Measurements from ENCODE around the gene PSMD3. TPM values are rescaled to one million over a fixed set of nuclear protein-coding genes. Genes with fewer than 3 reads are reported as not detected.
A peak's percentile ranks its signal among the peaks of the same experiment; 100 is the strongest.

Gene PSMD3
- total and polyA plus RNA-seq, 2 of the 4 experiments (the other 2 are of a cell fraction): 123 to 155 TPM

DNA sequence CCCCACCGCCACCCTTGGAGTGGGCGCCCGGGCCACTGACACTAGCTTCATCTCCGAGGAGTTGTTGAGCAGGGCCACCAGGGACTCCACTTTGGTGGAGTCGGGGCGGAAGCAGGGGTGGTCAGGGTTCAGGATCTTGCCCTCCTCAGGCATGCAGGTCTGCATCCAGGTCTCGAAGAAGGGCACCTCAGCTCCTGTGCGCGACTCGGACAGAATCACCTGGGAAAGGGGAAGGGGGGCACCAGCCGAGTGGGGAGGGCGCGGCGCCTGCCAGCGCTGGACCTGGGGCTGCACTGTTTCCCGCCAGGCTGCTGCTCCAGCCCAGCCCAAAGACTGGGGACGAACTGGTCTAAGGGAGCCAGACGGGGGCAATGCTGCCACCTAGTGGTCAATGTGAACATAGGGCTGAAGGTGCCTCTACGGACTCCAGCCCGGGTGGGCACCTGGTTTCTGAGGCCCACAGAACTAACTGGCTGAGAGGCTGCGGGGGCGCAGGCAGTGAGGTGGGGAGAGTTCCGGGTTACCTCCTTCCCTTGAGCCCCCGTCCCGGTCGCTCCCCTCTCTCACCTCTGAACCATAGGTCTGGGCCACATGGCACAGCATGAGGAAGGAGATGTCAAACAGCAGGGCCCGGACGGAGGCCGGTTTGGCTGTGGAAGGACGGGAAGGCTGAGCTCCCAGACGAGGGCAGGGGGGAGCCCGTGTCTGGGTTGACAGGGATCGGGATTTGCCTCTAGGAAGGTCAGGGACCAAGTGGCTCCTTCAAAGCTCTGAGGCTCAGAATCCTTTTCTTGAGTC lies 46.4 kb downstream of the PSMD3 start:
- in situ Hi-C loops (cut with MboI; ENCODE audit: low sequenced_read_pairs) (loop anchor here (10.0 kb wide), 1 partner anchor 258 kb away; the partner anchor contains the start of gene CDC6), intact Hi-C loops (cut with micrococcal nuclease) (loop anchor here (1.0 kb wide), 1 partner anchor 14 kb away; no protein-coding TSS in a partner anchor), dilution Hi-C loops (cut with HindIII; ENCODE audit: low sequenced_read_pairs, unreplicated experiment) (no loop called here)
- Histone ChIP-seq H3K4me1 (ENCODE audit: control insufficient read depth, insufficient read depth, low read length) (peaks cover 9% of the 10 kb centered on the region; the same call in 1 of the 2 replicates), H3K14ac (replicated peaks; ENCODE audit: low read depth, low read length) (no peak overlapping the region), H2BK120ac (ENCODE audit: low read depth, low read length) (peak overlapping the region; percentile 41; the same call in 1 of the 2 replicates), H3K27ac (ENCODE audit: insufficient read depth, low read length) (no peak overlapping the region), H2AK9ac (replicated peaks; ENCODE audit: low read depth, low read length, poor library complexity) (peak overlapping the region; percentile 81), H4K20me1 (ENCODE audit: insufficient read depth, low read length) (no peaks in the 10 kb centered on the region), H4K5ac (ENCODE audit: low read depth, low read length) (no peak overlapping the region), H3K18ac (ENCODE audit: low read depth, low read length) (no peak overlapping the region), H3K27me3 (ENCODE audit: control insufficient read depth, insufficient read depth, low read length) (no peaks in the 10 kb centered on the region), H3K9me3 (ENCODE audit: control insufficient read depth, insufficient read depth, low read length) (no peaks in the 10 kb centered on the region), H3K9me1 (ENCODE audit: insufficient read depth, low read length) (peaks cover 2% of the 10 kb centered on the region; the same call in 1 of the 2 replicates), H4K8ac (ENCODE audit: low read depth in 2 of 2, low read length in 2 of 2) (no peak overlapping the region; a peak in 1 of 4 replicates), H4K91ac (ENCODE audit: insufficient read depth, low read depth, low read length) (no peak overlapping the region), H3K4ac (ENCODE audit: low read depth, low read length) (peak overlapping the region; percentile 54; the same call in 1 of the 2 replicates), H3K4me3 (ENCODE audit: insufficient read depth, low read depth, low read length) (no peak overlapping the region), H3K23ac (ENCODE audit: low read depth, low read length) (no peak overlapping the region), H2AK5ac (ENCODE audit: low read depth, low read length) (peak overlapping the region; percentile 64), H2BK20ac (ENCODE audit: low read depth, low read length) (no peak overlapping the region), H3K36me3 (ENCODE audit: control insufficient read depth, insufficient read depth, low read length) (peaks cover 52% of the 10 kb centered on the region), H2BK15ac (ENCODE audit: low read depth, low read length) (no peak overlapping the region), H2BK5ac (ENCODE audit: low read depth, low read length, poor library complexity, severe bottlenecking) (no peak overlapping the region), H3K79me1 (ENCODE audit: low read depth in 1 of 2, low read length in 2 of 2) (no peaks in the 10 kb centered on the region), H3K9ac (ENCODE audit: low read depth, low read length) (no peak overlapping the region), H2AFZ (replicated peaks; ENCODE audit: low read length, poor library complexity) (peak overlapping the region; percentile 61), H3K4me2 (ENCODE audit: low read depth, low read length) (no peak overlapping the region), H3K56ac (ENCODE audit: extremely low read depth, insufficient read depth, low read length) (no peak overlapping the region)
- 30% methylated on average over 8 of the region's 33 CpGs; no CpG with 5 or more reads in 1 of the 2 experiments for WGBS, 2 experiments (ENCODE audit: extremely low coverage in 2 of 2, insufficient read length in 1 of 2)
- POLR2A ChIA-PET (ENCODE audit: unreplicated experiment): no interaction called here
- DNase-seq (peak; percentile 70), ATAC-seq (ENCODE audit: low read depth) (peak; percentile 97)
- CTCF ChIA-PET: interaction anchor here (0.7 to 1.8 kb wide), 7 partner anchors 8 to 59 kb away, joined by 3 to 9 read pairs (median 3); partner anchors contain the start of gene CSF3
- BruUV-seq (replicated peaks): no TSS peak
- TF ChIP-seq RFX5 (IDR thresholded peaks at IDR 0.05; ENCODE audit: low read depth, low read length) (no peak), RAD21 (IDR thresholded peaks at IDR 0.05; ENCODE audit: low read length) (peak; percentile 82), MAZ (IDR thresholded peaks at IDR 0.05; ENCODE audit: borderline replicate concordance, low read depth, low read length) (peak; percentile 39; the same call in 1 of the 2 replicates), NFE2L2 (IDR thresholded peaks at IDR 0.05; ENCODE audit: low read depth, low read length) (no peak), CHD1 (IDR thresholded peaks at IDR 0.05; ENCODE audit: low read depth, low read length) (no peak), FOS (IDR thresholded peaks at IDR 0.05; ENCODE audit: low read depth, low read length) (no peak), BHLHE40 (IDR thresholded peaks at IDR 0.05; ENCODE audit: low read depth, low read length) (no peak), SMC3 (IDR thresholded peaks at IDR 0.05; ENCODE audit: low read depth, low read length) (peak; percentile 83), CEBPB (IDR thresholded peaks at IDR 0.05; ENCODE audit: low read depth, low read length) (no peak), RCOR1 (IDR thresholded peaks at IDR 0.05; ENCODE audit: insufficient replicate concordance, low read length) (no peak)
- TF ChIP-seq, protein P1, sequence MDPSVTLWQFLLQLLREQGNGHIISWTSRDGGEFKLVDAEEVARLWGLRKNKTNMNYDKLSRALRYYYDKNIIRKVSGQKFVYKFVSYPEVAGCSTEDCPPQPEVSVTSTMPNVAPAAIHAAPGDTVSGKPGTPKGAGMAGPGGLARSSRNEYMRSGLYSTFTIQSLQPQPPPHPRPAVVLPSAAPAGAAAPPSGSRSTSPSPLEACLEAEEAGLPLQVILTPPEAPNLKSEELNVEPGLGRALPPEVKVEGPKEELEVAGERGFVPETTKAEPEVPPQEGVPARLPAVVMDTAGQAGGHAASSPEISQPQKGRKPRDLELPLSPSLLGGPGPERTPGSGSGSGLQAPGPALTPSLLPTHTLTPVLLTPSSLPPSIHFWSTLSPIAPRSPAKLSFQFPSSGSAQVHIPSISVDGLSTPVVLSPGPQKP (IDR thresholded peaks at IDR 0.05; ENCODE audit: borderline replicate concordance, low read depth, low read length): no peak
- TF ChIP-seq, protein P2, sequence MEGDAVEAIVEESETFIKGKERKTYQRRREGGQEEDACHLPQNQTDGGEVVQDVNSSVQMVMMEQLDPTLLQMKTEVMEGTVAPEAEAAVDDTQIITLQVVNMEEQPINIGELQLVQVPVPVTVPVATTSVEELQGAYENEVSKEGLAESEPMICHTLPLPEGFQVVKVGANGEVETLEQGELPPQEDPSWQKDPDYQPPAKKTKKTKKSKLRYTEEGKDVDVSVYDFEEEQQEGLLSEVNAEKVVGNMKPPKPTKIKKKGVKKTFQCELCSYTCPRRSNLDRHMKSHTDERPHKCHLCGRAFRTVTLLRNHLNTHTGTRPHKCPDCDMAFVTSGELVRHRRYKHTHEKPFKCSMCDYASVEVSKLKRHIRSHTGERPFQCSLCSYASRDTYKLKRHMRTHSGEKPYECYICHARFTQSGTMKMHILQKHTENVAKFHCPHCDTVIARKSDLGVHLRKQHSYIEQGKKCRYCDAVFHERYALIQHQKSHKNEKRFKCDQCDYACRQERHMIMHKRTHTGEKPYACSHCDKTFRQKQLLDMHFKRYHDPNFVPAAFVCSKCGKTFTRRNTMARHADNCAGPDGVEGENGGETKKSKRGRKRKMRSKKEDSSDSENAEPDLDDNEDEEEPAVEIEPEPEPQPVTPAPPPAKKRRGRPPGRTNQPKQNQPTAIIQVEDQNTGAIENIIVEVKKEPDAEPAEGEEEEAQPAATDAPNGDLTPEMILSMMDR (conservative IDR thresholded peaks at IDR 0.05; ENCODE audit: low read depth, low read length): peak; percentile 89
- TF ChIP-seq, protein P3, sequence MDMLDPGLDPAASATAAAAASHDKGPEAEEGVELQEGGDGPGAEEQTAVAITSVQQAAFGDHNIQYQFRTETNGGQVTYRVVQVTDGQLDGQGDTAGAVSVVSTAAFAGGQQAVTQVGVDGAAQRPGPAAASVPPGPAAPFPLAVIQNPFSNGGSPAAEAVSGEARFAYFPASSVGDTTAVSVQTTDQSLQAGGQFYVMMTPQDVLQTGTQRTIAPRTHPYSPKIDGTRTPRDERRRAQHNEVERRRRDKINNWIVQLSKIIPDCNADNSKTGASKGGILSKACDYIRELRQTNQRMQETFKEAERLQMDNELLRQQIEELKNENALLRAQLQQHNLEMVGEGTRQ (IDR thresholded peaks at IDR 0.05; ENCODE audit: low read depth, low read length): no peak
